Epidermal melanocyte (primary cell): Measurements from ENCODE around the gene CNTNAP4.

Experiments used
- DNase-seq: peaks from one replicate; pipeline ENCODE4 v3.0.0; 2011; ENCODE audit warnings: low spot score; ENCODE audit not compliant: insufficient read length

CNTNAP4 gene

GRCh38 chr16:76303637-76304314 lies 26.6 kb downstream of the CNTNAP4 start:
- DNase-seq, result no peak

GRCh38 chr16:76309639-76310335 lies 32.6 kb downstream of the CNTNAP4 start:
- DNase-seq, result no peak

GRCh38 chr16:76311260-76311659 lies 34.1 kb downstream of the CNTNAP4 start:
- DNase-seq, result no peak

GRCh38 chr16:76318565-76318964 lies 41.4 kb downstream of the CNTNAP4 start:
- no peak for DNase-seq

- DNase-seq, result no peak
Observed at GRCh38 chr16:76329106-76329505, 51.9 kb downstream of the CNTNAP4 start.

GRCh38 chr16:76335180-76335974 lies 58.2 kb downstream of the CNTNAP4 start:
- DNase-seq, result no peak

GRCh38 chr16:76336112-76336511 lies 58.9 kb downstream of the CNTNAP4 start:
- no peak for DNase-seq

GRCh38 chr16:76338472-76338871 lies 61.3 kb downstream of the CNTNAP4 start:
- no peak for DNase-seq

- no peak for DNase-seq
Observed at GRCh38 chr16:76343769-76344168, 66.6 kb downstream of the CNTNAP4 start.

GRCh38 chr16:76345163-76345661 lies 68.0 kb downstream of the CNTNAP4 start:
- peak; percentile 40 for DNase-seq

GRCh38 chr16:76346210-76346609 lies 69.0 kb downstream of the CNTNAP4 start:
- no peak for DNase-seq

GRCh38 chr16:76351441-76351840 lies 74.2 kb downstream of the CNTNAP4 start:
- DNase-seq, result no peak

- no peak for DNase-seq
Observed at GRCh38 chr16:76360404-76360803, 83.2 kb downstream of the CNTNAP4 start.

- no peak for DNase-seq
Observed at GRCh38 chr16:76370344-76370743, 93.1 kb downstream of the CNTNAP4 start.

- DNase-seq, result no peak
Observed at GRCh38 chr16:76371441-76371840, 94.2 kb downstream of the CNTNAP4 start.

- DNase-seq, result no peak
Observed at GRCh38 chr16:76373998-76374397, 96.8 kb downstream of the CNTNAP4 start.

- no peak for DNase-seq
Observed at GRCh38 chr16:76376988-76377387, 99.8 kb downstream of the CNTNAP4 start.

GRCh38 chr16:76378020-76378419 lies 100.8 kb downstream of the CNTNAP4 start:
- DNase-seq, result no peak

- DNase-seq, result no peak
Observed at GRCh38 chr16:76381096-76381495, 103.9 kb downstream of the CNTNAP4 start.

- DNase-seq, result no peak
Observed at GRCh38 chr16:76385601-76386230, 108.5 kb downstream of the CNTNAP4 start.

GRCh38 chr16:76386784-76387183 lies 109.6 kb downstream of the CNTNAP4 start:
- DNase-seq, result no peak

- no peak for DNase-seq
Observed at GRCh38 chr16:76387994-76388393, 110.8 kb downstream of the CNTNAP4 start.
